HepG2 (cell line): ENCODE measurements around the gene CENATAC. TPM values are rescaled to one million over a fixed set of nuclear protein-coding genes. Genes with fewer than 3 reads are reported as not detected.

Experiments used
- AHDC1 ChIP-seq: sonication (generic); formaldehyde crosslinking; IDR thresholded peaks from 2 replicates; pipeline ENCODE4 v1.5.1; 2020; ENCODE audit warnings: mild to moderate bottlenecking, missing genetic modification reagents, borderline replicate concordance
- CAMTA2 ChIP-seq: sonication (generic); formaldehyde crosslinking; IDR thresholded peaks from 2 replicates; pipeline ENCODE4 v1.4.0; 2020; ENCODE audit warnings: mild to moderate bottlenecking, missing genetic modification reagents, borderline replicate concordance
- HDAC1 ChIP-seq: sonication (generic); formaldehyde crosslinking; IDR thresholded peaks from 2 replicates; pipeline ENCODE4 v1.5.1; 2020; ENCODE audit warnings: mild to moderate bottlenecking, missing genetic modification reagents
- HNF1B ChIP-seq: sonication (generic); formaldehyde crosslinking; IDR thresholded peaks from 2 replicates; pipeline ENCODE4 v1.5.1; 2020; ENCODE audit warnings: mild to moderate bottlenecking, moderate library complexity, missing genetic modification reagents
- HOMEZ ChIP-seq: IDR thresholded peaks from 2 replicates; pipeline ENCODE4 v1.6.1; 2016; ENCODE audit warnings: low read depth
- HOXA3 ChIP-seq: sonication (generic); formaldehyde crosslinking; IDR thresholded peaks from 2 replicates; pipeline ENCODE4 v1.5.0; 2020; ENCODE audit warnings: missing genetic modification reagents
- PPARG ChIP-seq: conservative IDR thresholded peaks from 2 replicates; pipeline ENCODE4 v1.6.1; 2016; ENCODE audit warnings: missing biosample characterization, missing genetic modification reagents
- TAF1 ChIP-seq: sonication (generic); formaldehyde crosslinking; IDR thresholded peaks from 2 replicates; pipeline ENCODE4 v1.4.0; 2020; ENCODE audit warnings: missing genetic modification reagents
- ZBTB38 ChIP-seq: sonication (generic); formaldehyde crosslinking; IDR thresholded peaks from 2 replicates; pipeline ENCODE4 v1.5.1; 2020; ENCODE audit warnings: mild to moderate bottlenecking, missing genetic modification reagents
- ZNF883 ChIP-seq: sonication (generic); formaldehyde crosslinking; IDR thresholded peaks from 2 replicates; pipeline ENCODE4 v1.5.1; 2020; ENCODE audit warnings: mild to moderate bottlenecking, missing genetic modification reagents; ENCODE audit errors: not compliant biosample characterization
- polyA plus RNA-seq, 8 experiments: library from polyadenylated mRNA; depleted of rRNA in 3 of 8; stranded (reverse) in 7 of 8; unstranded in 1 of 8; fragments of >200 nt; fragmentation: Illumina TruSeq in 4 of 8; extraction: Trizol in 4 of 8; gene quantifications; 2 replicates each; pipeline versions ENCODE4 v1.2.1 to v1.2.3, GENCODE V29; 2011 to 2016; ENCODE audit warnings: low read depth in 4 of 8, missing spikeins in 1 of 8, mixed read lengths in 1 of 8; ENCODE audit not compliant: insufficient read depth in 1 of 8
- total RNA-seq, 5 experiments: library from RNA; depleted of rRNA; stranded (reverse); fragments of >200 nt; fragmentation: Illumina TruSeq; extraction: Trizol; gene quantifications; 2 replicates each; pipeline ENCODE4 v1.2.3, GENCODE V29; 2016; ENCODE audit warnings: low read depth in 1 of 5

Gene CENATAC
- total and polyA plus RNA-seq, 2 of the 13 experiments (the other 11 are each of a cell fraction or from before 2014, with no cell fraction given) = 21.7 to 25.0 TPM

- TF ChIP-seq AHDC1 (peak; percentile 27; the same call in 1 of the 2 replicates), PPARG (CRISPR knock-in tag) (peak; percentile 47; the same call in 1 of the 2 replicates), TAF1 (CRISPR knock-in tag) (peak; percentile 25; the same call in 1 of the 2 replicates), HOMEZ (CRISPR knock-in tag) (0 out of 2 replicates have a peak, but pooled peaks have one; percentile 11), HDAC1 (peak; percentile 36; the same call in 1 of the 2 replicates), CAMTA2 (CRISPR knock-in tag) (no peak), HNF1B (CRISPR knock-in tag) (peak; percentile 20; the same call in 1 of the 2 replicates), ZBTB38 (CRISPR knock-in tag) (peak; percentile 89), HOXA3 (CRISPR knock-in tag) (peak; percentile 67), ZNF883 (peak; percentile 17)
Measured at GRCh38 chr11:119024430-119025098, 26.6 kb downstream of the CENATAC start (continued).
